Hematopoietic multipotent progenitor cell treated with erythropoietin and hydrocortisone succinate and interleukin-3 and kit ligand, for 6 days (in vitro differentiated cells): Measurements from ENCODE around the gene AUH.
"Not testable (repeated sequence)": the region's sequence is repeated elsewhere in the genome, so short reads cannot be mapped to it uniquely, and the experiment has no call there.

Experiments used
- DNase-seq: peaks from one replicate; pipeline ENCODE4 v3.0.0-alpha.2; 2015

AUH gene

DNA sequence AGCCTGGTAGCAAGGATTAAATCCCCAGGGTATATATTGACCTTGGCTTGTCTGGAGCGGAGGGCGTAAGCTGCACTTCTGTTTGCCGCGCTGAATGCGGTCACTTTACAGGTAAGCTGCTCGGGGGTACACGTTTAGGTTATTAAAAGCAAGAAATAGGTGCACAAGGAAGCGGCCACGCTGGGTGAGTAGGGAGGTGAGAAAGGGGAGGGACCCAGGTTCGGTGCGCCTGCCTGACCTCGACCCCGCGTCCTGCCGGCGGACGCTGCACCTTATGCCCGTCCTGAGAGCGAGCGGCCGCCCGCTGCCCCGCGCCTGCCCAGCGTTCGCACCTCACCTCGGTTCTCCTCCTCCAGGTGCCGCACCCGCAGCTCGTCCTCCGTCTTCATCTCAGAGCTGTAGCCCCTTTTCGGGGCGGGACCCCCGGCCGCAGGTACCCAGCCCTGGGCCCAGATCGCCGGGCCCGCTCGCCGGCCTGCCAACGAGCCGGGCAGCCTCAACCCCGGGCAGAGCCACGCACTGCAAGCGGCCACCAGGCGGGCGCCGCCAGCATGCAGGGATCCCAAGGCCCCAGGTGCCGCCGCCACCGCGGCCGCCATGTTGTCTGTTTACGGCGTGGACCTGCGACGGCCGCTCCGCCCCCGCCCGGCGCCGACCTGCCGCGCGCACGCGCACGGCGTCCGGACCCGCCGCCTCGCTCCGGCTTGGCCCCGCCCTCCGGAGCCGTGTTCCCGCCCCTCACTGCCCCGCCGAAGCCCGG lies at the start of gene AUH:
AUH (minus strand) TSS at position 628 of the 760 bp plus-strand sequence; CDS start at position 599, 29 bp downstream.
- peak; percentile 89 for DNase-seq

- DNase-seq = peak; percentile 70
These were observed 49.5 kb upstream of the AUH start for GRCh38 chr9:91411096-91411771.

DNA sequence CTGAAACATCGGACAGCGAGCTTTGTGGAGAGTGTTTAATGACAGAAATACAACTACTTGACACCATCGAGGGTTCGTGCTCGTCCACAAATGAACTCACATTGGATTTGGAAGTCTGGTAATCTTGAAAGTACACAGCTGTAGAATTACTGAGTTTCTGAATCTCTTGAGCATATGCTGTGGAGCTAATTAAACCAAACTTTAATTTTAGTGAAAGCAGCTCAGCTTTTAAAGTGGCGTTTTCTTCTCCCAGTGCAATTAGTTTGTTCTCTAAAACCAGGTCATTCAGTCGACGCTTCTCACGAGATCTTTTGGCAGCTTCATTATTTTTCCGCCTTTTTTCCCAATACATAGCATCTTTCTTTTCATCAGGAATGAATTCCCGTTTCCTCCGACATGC lies 48.4 kb upstream of the AUH start:
- no peak for DNase-seq

- no peak for DNase-seq
These were observed 46.8 kb upstream of the AUH start for GRCh38 chr9:91408475-91408874.

DNA sequence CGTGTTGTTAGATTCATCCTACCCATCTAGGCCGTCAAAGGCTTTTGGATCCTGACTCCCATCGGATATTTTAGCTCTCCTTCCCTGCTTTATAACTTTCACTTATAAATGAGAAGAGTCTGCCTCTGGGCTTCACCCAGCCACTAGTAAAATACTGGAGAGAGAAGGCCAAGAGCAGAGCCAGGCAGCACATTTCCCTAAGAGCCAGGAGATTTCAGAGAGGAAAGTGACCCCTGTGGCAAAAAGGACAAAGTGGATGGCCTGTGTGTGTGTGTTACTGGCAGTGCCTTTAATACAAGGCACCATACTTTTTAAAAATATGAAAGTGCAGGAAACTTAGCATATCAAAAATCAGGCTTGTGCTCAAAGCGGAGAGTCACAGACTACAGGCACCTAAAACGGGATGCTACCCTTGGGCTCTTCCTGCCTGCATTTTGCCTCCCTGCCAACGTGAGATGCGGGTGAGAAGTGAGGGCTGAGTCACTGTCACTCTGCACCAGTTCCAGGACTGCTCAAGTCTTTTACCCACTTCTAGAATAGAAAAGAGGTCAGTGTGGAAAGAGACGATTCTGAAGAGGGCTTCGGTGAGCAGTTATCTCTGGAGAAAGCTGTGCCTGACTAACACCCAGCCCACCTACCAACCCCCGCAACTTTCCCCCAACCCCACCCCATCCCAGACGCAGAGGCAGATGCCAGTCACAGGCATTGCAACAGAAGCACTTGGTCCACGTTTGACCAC lies 46.0 kb upstream of the AUH start:
- DNase-seq = peak; percentile 49

- DNase-seq = no peak
These were observed 43.8 kb upstream of the AUH start for GRCh38 chr9:91405343-91406077.

DNA sequence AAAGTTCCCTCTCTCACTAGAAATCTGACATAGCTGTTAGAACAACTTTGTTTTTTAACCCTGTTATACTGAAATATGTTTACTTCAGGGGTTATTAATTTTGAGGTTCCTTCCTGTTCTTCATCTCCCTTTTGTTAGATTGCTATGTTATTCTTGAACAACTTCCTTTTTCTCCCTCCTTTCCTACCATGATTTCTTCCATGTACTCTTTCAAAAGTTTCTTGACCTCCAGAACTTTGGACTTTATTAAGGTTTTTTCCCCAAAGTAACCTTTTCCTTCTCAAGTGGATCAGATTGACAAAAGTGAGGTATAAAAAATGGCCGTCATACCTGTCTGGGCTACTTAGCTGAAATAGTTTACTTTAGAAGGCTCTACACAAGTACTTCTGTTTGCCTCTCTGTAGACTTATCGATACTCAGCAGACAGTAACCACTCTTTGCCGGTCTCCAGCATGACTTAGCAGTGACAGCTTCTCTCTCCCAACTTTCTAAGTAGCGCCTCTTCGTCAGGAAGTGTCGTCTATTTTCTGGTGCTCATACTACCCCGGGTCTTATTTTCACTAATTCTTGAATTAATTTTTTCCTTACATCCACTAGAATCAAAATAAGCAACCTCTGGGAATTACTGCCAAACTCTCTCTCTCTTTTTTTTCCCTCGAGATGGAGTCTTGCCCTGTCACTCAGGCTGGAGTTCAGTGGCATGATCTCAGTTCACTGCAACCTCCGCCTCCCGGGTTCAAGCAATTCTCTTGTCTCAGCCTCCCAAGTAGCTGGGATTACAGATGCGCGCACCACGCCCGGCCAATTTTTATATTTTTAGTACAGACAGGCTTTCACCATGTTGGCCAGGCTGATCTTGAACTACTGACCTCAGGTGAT lies 42.2 kb upstream of the AUH start:
- peak; percentile 72 for DNase-seq

DNA sequence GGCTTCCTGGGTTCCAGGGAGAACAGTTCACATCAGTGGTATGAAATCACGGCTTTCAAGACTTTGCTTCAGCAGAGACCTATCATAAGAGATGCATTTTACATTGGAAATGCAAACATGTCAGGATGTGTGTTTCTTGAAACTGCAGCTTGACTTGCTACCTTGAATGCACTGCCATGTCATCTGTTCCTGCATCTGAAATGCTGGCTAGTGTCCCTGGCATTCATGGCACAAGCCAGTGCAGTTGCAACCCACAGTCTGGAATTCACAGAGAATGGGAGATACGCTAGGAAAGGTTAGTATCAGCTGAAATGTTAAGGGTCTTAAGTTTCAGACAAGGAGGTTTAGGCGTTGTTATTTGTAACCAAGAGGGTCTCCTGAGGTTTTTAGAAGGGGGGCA lies 37.2 kb upstream of the AUH start:
- DNase-seq = no peak

- DNase-seq = no peak
These were observed 34.1 kb upstream of the AUH start for GRCh38 chr9:91395553-91396471.

DNA sequence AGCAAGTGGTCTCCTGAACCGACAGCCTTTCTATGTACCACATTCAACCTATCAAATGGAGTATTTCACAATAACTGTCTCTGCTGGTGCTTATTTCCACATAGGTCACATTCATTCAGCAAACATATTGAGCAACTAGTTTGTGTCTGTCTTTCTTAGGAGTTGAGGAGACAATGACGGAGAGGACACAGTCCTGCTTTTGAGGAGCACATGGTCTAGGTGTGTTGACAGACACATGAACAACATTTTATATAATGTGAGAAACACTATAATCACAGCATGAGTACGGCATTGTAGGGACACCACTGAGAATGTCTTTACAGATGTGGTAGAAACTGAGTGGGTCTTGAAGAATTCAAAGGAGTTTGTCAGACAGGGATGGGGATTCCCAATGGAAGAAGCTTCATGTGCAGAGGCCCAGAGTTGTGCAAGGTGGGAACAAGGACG lies 33.4 kb upstream of the AUH start:
- DNase-seq = peak; percentile 70

DNA sequence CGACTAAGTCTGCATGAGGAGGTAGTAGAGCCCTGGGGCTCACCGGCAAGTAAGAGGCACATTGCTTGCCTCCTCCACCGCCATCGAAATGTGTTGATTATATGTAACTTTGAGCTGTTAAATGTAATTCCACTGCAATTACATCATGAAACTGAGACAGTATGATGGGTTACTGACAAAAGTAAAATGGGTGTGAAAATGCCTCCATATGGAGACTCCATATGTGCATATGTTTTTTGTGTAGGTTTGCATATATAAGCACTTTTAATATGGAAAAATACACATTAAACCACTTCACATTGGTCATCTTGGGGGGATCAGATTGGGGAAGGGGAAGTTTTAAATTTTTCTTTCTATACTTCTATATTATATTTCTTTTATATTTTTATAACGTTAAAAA lies 32.1 kb upstream of the AUH start:
- DNase-seq = no peak

GRCh38 chr9:91392435-91392834 lies 30.7 kb upstream of the AUH start:
- DNase-seq = peak; percentile 76

GRCh38 chr9:91391818-91392217 lies 30.1 kb upstream of the AUH start:
- DNase-seq = no peak

DNA sequence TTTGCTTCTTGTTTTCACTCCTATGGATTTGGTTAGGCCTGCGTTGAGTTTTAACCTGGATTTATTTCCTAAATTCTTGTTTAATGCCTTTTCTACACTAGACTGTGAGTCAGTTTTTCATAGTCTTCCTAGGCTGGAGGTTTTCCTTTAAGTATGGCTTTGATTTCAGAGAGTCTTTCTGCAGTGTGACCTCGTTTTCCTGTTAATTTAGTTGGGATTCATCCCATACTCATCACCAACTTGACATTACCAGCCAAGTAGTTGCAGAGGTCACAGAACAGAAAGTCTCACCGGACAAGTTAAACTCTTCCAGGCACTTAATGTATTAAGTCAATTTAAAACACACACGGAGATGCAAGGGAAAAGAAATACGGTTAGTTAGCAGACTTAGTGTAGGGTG lies 29.7 kb upstream of the AUH start:
- no peak for DNase-seq

- not testable (repeated sequence) for DNase-seq
These were observed 28.0 kb upstream of the AUH start for GRCh38 chr9:91389686-91390085.

DNA sequence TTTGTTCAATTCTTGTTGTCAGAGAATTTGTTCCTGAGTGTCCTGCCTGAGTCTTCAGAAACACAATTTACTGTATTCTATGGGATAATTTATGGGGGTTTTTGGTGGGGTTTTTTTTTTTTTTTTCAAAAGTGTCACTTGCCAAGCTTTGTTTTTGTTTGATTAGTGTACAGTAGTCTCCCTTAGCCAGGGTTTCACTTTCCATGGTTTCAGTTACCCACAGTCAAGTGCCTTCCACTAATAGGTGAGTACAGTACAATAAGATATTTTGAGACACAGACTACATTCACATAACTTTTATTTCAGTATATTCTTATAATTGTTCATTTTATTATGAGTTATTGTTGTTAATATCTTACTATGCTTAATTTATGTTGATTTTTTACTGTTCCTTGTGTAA lies 25.0 kb upstream of the AUH start:
- no peak for DNase-seq

DNA sequence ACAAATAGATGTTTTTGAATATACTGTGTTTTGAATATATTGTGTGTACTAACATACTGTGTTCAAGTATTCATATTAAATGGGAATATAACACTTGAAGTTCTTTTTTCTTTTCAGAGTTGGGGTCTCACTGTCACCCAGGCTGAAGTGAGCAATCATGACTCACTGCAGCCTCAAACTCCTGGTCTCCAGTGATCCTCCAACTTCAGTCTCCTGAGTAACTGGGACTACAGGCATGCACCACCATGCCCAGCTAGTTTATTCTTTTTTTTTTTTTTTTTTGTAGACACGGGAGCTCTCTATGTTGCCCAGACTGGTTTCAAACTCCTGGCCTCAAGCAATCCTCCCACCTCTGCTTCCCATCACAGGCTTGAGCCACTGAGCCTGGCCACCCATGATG lies 23.2 kb upstream of the AUH start:
- DNase-seq = no peak

GRCh38 chr9:91383577-91383976 lies 21.9 kb upstream of the AUH start:
- no peak for DNase-seq

DNA sequence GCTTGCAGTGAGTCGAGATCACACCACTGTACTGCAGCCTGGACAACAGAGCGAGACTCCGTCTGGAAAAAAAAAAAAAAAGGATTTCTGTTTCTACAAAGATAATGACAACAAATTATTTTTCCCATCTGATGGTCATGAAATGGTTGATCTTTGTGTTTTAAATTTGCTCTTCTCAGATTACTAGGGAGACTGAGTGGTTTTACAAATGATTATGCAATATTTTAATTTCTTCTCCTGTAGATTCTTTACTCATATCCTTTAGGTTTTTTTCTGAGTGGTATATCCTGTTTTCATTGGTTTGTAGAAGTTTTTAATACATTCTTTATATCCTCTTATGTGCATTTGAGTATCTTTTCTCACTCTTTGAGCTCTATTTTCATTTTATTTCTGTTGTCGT lies 20.6 kb upstream of the AUH start:
- DNase-seq = no peak

GRCh38 chr9:91379426-91379825 lies 17.7 kb upstream of the AUH start:
- DNase-seq = no peak

- DNase-seq = peak; percentile 39
These were observed 17.0 kb upstream of the AUH start for GRCh38 chr9:91378695-91379127.
